K562 (cell line): ENCODE results near the gene CCNL2. TPM values are rescaled to one million over a fixed set of nuclear protein-coding genes. Genes with fewer than 3 reads are reported as not detected.

ENCODE experiments used
- ATAC-seq: fragments of 200-7000 bp; cut with Tn5 transposase; 3 replicates; pipeline ENCODE4 v1.9.1; 2020; ENCODE audit warnings: moderate library complexity
- BruUV-seq: library from RNA; stranded (reverse); fragments of 400-500 nt; replicated peaks from 2 replicates; lab custom pipeline; 2021; lab: Mats Ljungman, UMichigan
- CTCF ChIA-PET: fragments of 300-600 bp; formaldehyde crosslinking; extraction: SDS; loops from one replicate; lab custom pipeline; 2021; ENCODE audit warnings: low intra/inter-chr PET ratio; lab: Yijun Ruan, JAX
- POLR2A ChIA-PET: fragments of 300-600, 350-650 bp; sonication (Branson Sonifier 250); formaldehyde crosslinking; extraction: SDS; loops from one replicate; lab custom pipeline; 2021; ENCODE audit warnings: antibody characterized with exemption, inconsistent platforms; lab: Yijun Ruan, JAX
- DNase-seq, 4 experiments: peaks; one replicate each; pipeline versions ENCODE4 v3.0.0 to v3.0.0-alpha.2; 2011 to 2018; ENCODE audit warnings: low spot score in 3 of 4, mixed read lengths in 3 of 4; ENCODE audit errors: extremely low read depth in 1 of 4
- FAIRE-seq: peaks from 2 replicates; lab custom pipeline; 2011; peaks lifted over from hg19 to GRCh38; lab: Jason Lieb, UNC
- H2AFZ ChIP-seq: 2 replicates; pipeline ENCODE4 v1.6.0; 2011; ENCODE audit warnings: low read depth, low read length, control low read depth, inconsistent platforms
- H3K27ac ChIP-seq: fragments of 200-600 bp; 3 replicates; pipeline ENCODE4 v1.8.0; 2011; ENCODE audit warnings: low read depth, mild to moderate bottlenecking, control low read depth, inconsistent platforms, low read length, moderate library complexity, mixed read lengths; ENCODE audit errors: extremely low read depth
- H3K27me3 ChIP-seq, 2 experiments: fragments of 300-600 bp in 1 of 2; 2 replicates in 1 of 2; 3 replicates in 1 of 2; pipeline versions ENCODE4 v1.6.0 to v1.8.0; 2011; ENCODE audit warnings: inconsistent platforms in 2 of 2, low read length in 2 of 2, mild to moderate bottlenecking in 1 of 2, mixed read lengths in 1 of 2, moderate library complexity in 1 of 2; ENCODE audit not compliant: control insufficient read depth in 2 of 2, insufficient read depth in 2 of 2
- H3K36me3 ChIP-seq: fragments of 300-600 bp; 3 replicates; pipeline ENCODE4 v1.8.0; 2011; ENCODE audit warnings: mild to moderate bottlenecking, low read length, inconsistent platforms; ENCODE audit not compliant: control insufficient read depth, insufficient read depth
- H3K4me1 ChIP-seq, 2 experiments: fragments of 200-600 bp in 1 of 2; replicated peaks in 1 of 2; 2 replicates in 1 of 2; 3 replicates in 1 of 2; pipeline versions ENCODE4 v1.5.1 to v1.8.0; 2011; ENCODE audit warnings: inconsistent platforms in 2 of 2, low read length in 2 of 2, mild to moderate bottlenecking in 1 of 2, mixed read lengths in 1 of 2, moderate library complexity in 1 of 2; ENCODE audit not compliant: control insufficient read depth in 2 of 2, insufficient read depth in 2 of 2
- H3K4me2 ChIP-seq: 2 replicates; pipeline ENCODE4 v1.6.1; 2011; ENCODE audit warnings: low read length, control low read depth, inconsistent platforms, mixed read lengths; ENCODE audit not compliant: insufficient read depth
- H3K4me3 ChIP-seq: fragments of 200-600 bp; sonication (generic), shearing (Covaris generic); 2 replicates; pipeline ENCODE4 v1.5.1; 2016; ENCODE audit warnings: control low read depth, inconsistent platforms
- H3K79me2 ChIP-seq: fragments of 200-600 bp; 3 replicates; pipeline ENCODE4 v1.8.0; 2011; ENCODE audit warnings: low read length, inconsistent platforms; ENCODE audit not compliant: control insufficient read depth, insufficient read depth
- H3K9ac ChIP-seq, 2 experiments: 2 replicates each; pipeline versions ENCODE4 v1.6.0 to v1.6.1; 2011; ENCODE audit warnings: low read depth in 2 of 2, low read length in 2 of 2, control low read depth in 1 of 2, inconsistent platforms in 1 of 2, mild to moderate bottlenecking in 1 of 2, mixed read lengths in 1 of 2; ENCODE audit not compliant: insufficient read depth in 1 of 2
- H3K9me1 ChIP-seq: one replicate; pipeline ENCODE4 v1.6.0; 2011; ENCODE audit warnings: inconsistent platforms, mild to moderate bottlenecking, low read length, moderate library complexity; ENCODE audit not compliant: control insufficient read depth, insufficient read depth
- H3K9me3 ChIP-seq: replicated peaks from 2 replicates; pipeline ENCODE4 v1.5.1; 2011; ENCODE audit warnings: low read depth, low read length, inconsistent platforms; ENCODE audit not compliant: control insufficient read depth, insufficient read depth
- H4K20me1 ChIP-seq: replicated peaks from 2 replicates; pipeline ENCODE4 v1.6.1; 2011; ENCODE audit warnings: low read length, inconsistent platforms, mixed read lengths; ENCODE audit not compliant: control insufficient read depth, insufficient read depth
- MITF ChIP-seq: IDR thresholded peaks from 2 replicates; pipeline ENCODE4 v1.6.1; 2014; ENCODE audit warnings: antibody characterized with exemption
- RBFOX2 ChIP-seq: fragments of 200-400 bp; formaldehyde crosslinking; IDR thresholded peaks from 2 replicates; pipeline ENCODE4 v1.6.1; 2017; ENCODE audit warnings: low read depth, mild to moderate bottlenecking, low read length, moderate library complexity
- WGBS: fragments of 100-300 bp; shearing (Covaris generic); methylation state at CpG from one replicate; pipeline ENCODE4 v1.1.6; 2016; ENCODE audit warnings: low coverage, mixed read lengths; ENCODE audit not compliant: insufficient coverage; ENCODE audit errors: missing lambda C conversion rate; 5-methylcytosine and 5-hydroxymethylcytosine counted together
- in situ Hi-C: fragments of 300-500 bp; cut with MboI; formaldehyde crosslinking; loops from 4 replicates; pipeline ENCODE4 v1.15.0; 2018; ENCODE audit warnings: inconsistent platforms, mixed read lengths
- intact Hi-C: fragments of 100-400 bp; cut with micrococcal nuclease; formaldehyde crosslinking; loops from 2 replicates; pipeline ENCODE4 v1.14.2; 2022
- polyA plus RNA-seq, 8 experiments: library from polyadenylated mRNA; depleted of rRNA in 4 of 8; stranded (reverse) in 5 of 8; unstranded in 3 of 8; fragments of >200 nt; fragmentation: Nextera tagmentation in 2 of 8; fragmentation: Illumina TruSeq in 1 of 8; extraction: Ambion mirVana in 2 of 8; extraction: Trizol in 1 of 8; gene quantifications; 2 replicates each; pipeline versions ENCODE4 v1.2.1 to v1.2.3, GENCODE V29; 2011 to 2014; ENCODE audit warnings: inconsistent platforms in 1 of 8, missing spikeins in 1 of 8
- total RNA-seq, 7 experiments: library from RNA; depleted of rRNA in 6 of 7; stranded (reverse); fragments of >200 nt in 6 of 7; fragmentation: Illumina TruSeq in 2 of 7; extraction: Trizol in 2 of 7; gene quantifications; 2 replicates each; pipeline versions ENCODE4 v1.2.1 to v1.2.3, GENCODE V29; 2011 to 2021; ENCODE audit warnings: low replicate concordance in 1 of 7

CCNL2 gene
- total and polyA plus RNA-seq, 9 of the 15 experiments (the other 6 are each of a cell fraction or from before 2014, with no cell fraction given): 2.8 to 287 (median 94.5) TPM

DNA sequence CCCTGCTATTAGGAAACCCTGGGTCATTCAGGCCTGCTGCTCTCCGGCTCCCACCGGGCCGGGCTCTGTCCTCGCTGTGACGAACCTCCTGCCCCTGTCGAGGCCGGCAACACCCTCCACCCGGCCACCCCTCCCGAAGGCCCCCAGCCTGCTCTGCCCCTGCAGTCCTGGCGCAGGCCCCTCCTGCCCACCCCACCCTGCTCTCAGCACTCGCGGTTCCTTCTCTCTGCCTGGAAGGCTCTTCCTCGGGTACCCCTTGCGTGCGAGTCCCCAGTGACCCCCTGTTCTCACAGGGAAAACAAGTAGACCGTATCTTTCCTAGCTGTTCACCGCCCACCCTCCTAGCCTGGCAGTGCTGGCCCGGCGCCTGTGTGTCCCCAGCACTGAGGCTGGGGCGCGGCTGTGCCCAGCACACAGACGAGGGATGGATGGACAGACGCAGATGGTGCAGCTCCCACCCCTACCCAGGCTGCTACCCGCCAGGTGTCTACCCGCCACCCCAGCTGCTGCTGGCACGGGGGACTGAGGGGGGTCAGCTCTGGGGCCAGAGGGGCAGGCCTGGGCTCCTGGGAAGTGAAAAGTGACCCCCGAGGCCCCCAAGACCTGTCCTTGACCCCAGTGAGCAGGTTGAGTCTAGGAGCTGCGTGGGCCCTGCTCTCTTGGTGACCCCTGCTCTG is 33.3 kb upstream of the CCNL2 start:
- intact Hi-C loops (no loop called here), in situ Hi-C loops (no loop called here)
- H3K36me3 ChIP-seq: no peaks in the 10 kb centered on the region
- DNase-seq: no peak
- 85% methylated on average over 23 of the region's 28 CpGs for WGBS
- CTCF ChIA-PET: interaction anchor here (0.6 kb wide), 1 partner anchor 33 kb away, joined by 3 read pairs; no protein-coding TSS in a partner anchor
- H3K79me2 ChIP-seq: no peaks in the 10 kb centered on the region; the same call in 2 of the 3 replicates
- peak overlapping the region; percentile 57; the same call in 1 of the 3 replicates for H3K27ac ChIP-seq
- no peaks in the 10 kb centered on the region for H3K27me3 ChIP-seq
- H3K9ac ChIP-seq: peak overlapping the region in 1 of 2 experiments; percentile 90; a peak in 3 of 4 replicates
- no peak for FAIRE-seq
- no peaks in the 10 kb centered on the region for H3K9me1 ChIP-seq
- H3K4me3 ChIP-seq: no peak overlapping the region
- H3K4me1 ChIP-seq: peaks cover 45 to 85% of the 10 kb centered on the region in 2 experiments
- ATAC-seq: no peak
- H3K4me2 ChIP-seq: no peak overlapping the region
- no TSS peak for BruUV-seq
- no peaks in the 10 kb centered on the region for H3K9me3 ChIP-seq
- POLR2A ChIA-PET: interaction anchor here (0.5 to 0.9 kb wide), 2 partner anchors 26 to 144 kb away, joined by 3 to 6 read pairs; no protein-coding TSS in a partner anchor
- no peak overlapping the region for H2AFZ ChIP-seq
- no peak for TF ChIP-seq RBFOX2
- 0 out of 2 replicates have a peak, but pooled peaks have one; percentile 8 for TF ChIP-seq MITF
- TF ChIP-seq, all 486 proteins: peak for 1
- no peaks in the 10 kb centered on the region for H4K20me1 ChIP-seq
